Measurements from ENCODE around the gene RPL18A.

The RPL18A gene

GRCh38 chr19:17841810-17842662 is 17.7 kb upstream of the RPL18A start:
- DNase-seq, result peak; percentile 40

GRCh38 chr19:17842663-17843291 is 16.9 kb upstream of the RPL18A start:
- DNase-seq, result no peak

GRCh38 chr19:17843292-17843827 is 16.4 kb upstream of the RPL18A start:
- no peak for DNase-seq

- no peak for DNase-seq
These were observed 15.7 kb upstream of the RPL18A start for GRCh38 chr19:17843908-17844490.

GRCh38 chr19:17846146-17846545 is 13.6 kb upstream of the RPL18A start:
- DNase-seq, result peak; percentile 56

DNA sequence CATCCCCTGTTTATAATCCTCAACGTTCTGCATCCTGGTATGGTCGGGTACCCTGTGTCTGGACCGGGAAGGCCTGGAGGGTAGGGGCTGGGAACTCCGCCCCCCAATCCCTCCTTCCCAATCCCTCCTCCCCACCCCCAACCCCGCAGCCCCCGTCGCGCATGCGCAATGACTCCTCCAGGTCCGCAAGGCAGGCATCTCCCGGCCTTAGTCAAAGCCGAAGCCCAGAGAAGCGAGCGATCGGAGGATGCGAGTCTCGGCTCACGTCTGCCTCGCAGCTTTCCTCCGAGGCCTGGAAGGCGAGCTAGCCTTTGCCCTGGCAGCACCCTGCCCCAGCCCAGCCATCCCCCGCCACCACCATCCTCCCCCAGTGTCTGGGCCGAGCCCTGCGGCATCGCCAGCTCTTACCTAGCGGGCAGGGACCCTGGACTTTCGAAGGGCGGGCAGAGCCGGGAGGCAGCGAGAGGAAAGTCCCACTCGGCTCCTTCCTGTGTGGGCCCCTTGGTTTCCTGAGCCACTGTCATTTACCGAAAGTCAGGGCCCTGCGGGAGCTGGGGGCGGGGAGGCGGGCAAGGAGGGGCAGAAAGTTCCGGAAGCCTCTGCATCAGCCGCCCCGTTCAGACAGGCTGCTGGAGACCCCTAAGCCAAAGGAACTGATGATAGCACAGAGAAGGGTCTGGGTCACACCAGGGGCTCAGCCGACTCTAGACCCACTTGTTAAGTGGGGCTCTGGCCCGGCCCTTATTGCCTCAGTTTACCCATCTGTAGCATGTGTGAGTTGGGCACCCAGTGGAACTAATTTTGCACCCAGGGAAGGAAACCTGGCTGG is 12.0 kb upstream of the RPL18A start, which contains the start of gene JAK3:
Gene JAK3, minus strand, starts transcription at position 445 of the 829 bp plus-strand sequence. CDS start 3,565 bp downstream, outside the sequence.
- DNase-seq, result peak; percentile 86

GRCh38 chr19:17848595-17849292 is 11.0 kb upstream of the RPL18A start:
- DNase-seq, result no peak

DNA sequence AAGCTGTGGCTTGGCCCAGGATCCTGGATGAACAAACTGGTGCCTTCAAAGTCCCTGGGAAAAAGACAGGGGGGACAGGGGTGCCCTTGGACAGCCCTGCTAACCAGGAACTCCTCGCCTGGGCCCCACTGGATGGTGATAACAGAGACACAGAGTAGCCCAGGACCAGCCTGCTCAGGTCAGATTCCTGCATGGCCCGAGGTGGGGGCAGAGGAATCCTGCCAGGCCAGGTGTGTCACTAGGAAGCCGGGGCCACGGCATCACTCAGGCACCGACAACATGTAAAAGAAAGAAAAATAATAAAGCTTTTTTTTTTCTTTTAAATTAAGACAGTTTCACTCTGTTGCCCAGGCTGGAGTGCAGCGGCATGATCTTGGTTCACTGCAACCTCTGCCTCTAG is 5.6 kb upstream of the RPL18A start:
- no peak for DNase-seq

DNA sequence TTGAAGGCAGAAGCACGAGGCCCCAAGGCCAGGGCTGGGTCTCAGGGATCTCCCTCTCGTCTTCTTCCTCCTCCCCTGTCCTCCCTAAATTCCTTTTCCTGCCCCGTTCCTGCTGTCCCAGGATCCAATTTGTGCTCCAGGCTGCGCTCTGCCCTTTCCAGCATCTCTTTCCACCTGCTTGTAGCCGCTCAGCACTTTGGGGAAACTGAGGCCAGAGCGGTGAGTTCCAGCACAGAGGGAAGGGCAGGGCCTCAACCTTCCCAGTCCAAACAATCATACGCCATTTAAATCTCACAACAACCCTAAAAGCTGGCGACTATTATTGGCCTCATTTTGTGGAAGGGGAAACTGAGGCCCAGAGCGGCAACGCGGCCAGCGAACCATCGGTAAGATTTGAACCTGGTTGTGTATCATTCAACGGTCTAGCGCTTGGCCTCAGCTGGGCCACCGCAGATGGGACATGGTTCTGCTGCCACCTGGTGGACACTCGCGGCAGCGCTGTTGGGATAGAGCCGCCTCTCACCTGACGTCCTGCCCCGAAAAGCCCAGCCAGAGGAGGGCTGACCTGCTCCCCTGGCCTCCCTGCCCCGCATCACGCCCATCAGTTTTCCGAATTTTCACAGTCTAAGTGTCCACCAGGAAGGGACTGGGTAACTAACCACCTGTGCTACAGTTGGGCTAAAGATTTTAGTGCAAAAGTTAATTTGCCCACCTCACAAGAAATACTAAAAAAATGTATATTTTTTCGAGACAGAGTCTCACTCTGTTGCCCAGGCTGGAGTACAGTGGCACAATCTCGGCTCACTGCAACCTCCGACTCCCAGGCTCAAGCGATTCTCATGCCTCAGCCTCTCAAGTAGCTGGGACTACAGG is 4.2 kb upstream of the RPL18A start:
- peak; percentile 93 for DNase-seq

DNA sequence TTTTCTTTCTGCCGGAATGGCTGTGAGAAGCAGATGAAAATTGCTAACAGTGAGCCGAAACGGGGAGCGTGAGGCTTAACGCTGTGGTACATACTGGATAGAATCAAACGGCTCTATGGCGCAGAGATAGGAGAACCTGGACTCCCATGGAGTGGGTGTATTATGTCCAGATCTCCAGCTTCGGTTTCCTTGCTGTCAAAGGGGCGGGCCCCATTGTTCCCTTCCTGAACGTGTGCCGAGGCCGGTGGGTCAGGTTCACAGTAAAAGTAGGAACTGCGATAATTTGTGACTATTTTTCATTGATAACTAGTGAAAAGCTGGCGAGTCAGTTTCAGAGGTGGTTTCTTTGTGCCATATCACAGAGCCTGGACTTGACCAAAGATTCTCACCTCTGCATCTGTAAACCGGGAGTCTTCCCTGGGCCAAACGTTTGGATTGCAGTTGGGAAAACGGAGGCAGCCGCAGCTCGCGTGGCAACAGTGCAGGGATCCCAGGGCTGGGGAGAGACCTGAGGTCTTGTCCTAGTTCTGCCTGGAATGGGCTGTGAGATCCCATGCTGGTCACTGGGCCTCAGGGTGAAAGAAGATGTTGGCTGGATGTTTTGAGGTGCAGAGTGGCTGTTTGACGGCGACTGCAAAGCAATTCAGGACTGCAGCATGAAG is 752 bp downstream of the RPL18A start:
- DNase-seq, result no peak

- no peak for DNase-seq
These were observed 1.3 kb downstream of the RPL18A start for GRCh38 chr19:17860993-17861360.

- DNase-seq, result no peak
These were observed 2.1 kb downstream of the RPL18A start for GRCh38 chr19:17861542-17862402.

DNA sequence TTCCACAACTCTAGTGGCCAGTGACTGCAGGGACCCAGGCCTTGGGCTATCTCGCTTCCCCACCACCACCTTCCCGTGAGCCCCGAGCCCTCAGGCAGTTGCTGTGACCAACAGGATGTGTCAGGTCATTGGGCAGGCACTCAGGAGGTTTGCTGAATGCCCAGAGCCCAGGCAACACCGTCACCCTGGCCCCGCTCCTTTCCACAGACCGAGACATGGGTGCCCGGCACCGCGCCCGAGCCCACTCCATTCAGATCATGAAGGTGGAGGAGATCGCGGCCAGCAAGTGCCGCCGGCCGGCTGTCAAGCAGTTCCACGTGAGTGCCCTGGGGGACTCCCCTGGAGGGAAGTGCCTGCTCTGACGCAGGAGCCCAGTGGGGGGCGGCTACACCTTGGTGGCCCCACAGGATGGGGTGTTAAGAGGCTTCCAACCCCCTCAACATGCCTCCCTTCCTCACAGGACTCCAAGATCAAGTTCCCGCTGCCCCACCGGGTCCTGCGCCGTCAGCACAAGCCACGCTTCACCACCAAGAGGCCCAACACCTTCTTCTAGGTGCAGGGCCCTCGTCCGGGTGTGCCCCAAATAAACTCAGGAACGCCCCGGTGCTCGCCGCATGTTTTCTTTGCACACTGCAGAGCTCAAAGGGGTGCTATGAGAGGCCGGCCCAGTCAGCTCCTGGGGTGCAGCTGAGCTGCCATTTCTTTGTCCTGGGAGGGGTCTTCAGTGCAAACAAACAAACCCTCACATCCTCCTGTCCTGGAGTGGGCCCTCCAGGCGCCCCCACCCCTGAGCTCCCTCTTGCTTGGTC is 3.2 kb downstream of the RPL18A start:
- DNase-seq, result no peak

GRCh38 chr19:17863520-17864182 is 3.9 kb downstream of the RPL18A start:
- DNase-seq, result no peak

GRCh38 chr19:17865364-17866311 is 5.9 kb downstream of the RPL18A start:
- no peak for DNase-seq

DNA sequence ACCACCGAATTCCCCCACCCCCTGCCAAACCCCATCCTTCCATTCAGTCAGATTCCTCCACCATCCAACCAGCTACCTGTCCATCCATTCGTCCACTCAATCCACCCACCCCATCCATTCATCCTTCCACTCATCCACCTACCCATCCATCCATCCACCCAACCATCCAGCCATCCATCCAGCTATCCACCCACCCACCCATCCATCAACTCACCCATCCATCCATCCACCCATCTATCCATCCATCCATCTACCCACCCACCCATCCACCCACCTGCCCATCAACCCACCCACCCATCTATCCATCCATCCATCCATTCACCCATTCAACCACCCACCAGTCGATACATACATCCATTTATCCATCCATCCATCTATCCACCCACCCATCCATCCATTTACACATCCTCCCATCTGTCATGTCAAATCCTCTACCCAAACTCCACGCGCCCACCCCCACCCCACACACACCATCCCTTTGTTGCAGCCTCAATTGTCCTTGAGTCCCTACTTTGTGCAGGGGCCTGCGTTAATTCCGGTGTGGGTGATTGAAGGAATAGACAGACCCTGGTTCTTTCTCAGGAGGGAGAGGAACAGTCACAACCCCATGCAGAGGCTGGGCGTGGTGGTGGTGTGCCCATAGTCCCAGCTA is 6.7 kb downstream of the RPL18A start:
- no peak for DNase-seq

All from CD4-positive, alpha-beta T cell treated with Interleukin-17A for 4 hours (primary cell).